Activated CD8-positive, alpha-beta T cell treated with anti-CD3 and anti-CD28 coated beads for 36 hours (primary cell): ENCODE results near the gene IGLL1. TPM values are rescaled to one million over a fixed set of nuclear protein-coding genes. Genes with fewer than 3 reads are reported as not detected.
"Not testable (repeated sequence)": the region's sequence is repeated elsewhere in the genome, so short reads cannot be mapped to it uniquely, and the experiment has no call there.

ENCODE experiments used
- ATAC-seq: fragments of 200-7000 bp; cut with Tn5 transposase; one replicate; pipeline ENCODE4 v1.10.0; 2021; ENCODE audit warnings: mild to moderate bottlenecking, moderate library complexity
- CTCF ChIA-PET: fragments of 350-600 bp; sonication (Branson Sonifier 250); formaldehyde crosslinking; loops from one replicate; lab custom pipeline; 2021; ENCODE audit warnings: antibody characterized with exemption; lab: Charles Lee
- POLR2A ChIA-PET: fragments of 350-600 bp; sonication (Branson Sonifier 250); formaldehyde crosslinking; loops from one replicate; lab custom pipeline; 2021; ENCODE audit warnings: antibody characterized with exemption; lab: Charles Lee
- DNase-seq: peaks from one replicate; pipeline ENCODE4 v3.0.0-alpha.2; 2020
- H3K27ac Mint-ChIP-seq: one replicate; pipeline ENCODE4 v1.8.0; 2021; ENCODE audit warnings: mild to moderate bottlenecking, mixed read lengths
- H3K27me3 Mint-ChIP-seq: one replicate; pipeline ENCODE4 v1.8.0; 2021; ENCODE audit warnings: mixed read lengths
- H3K36me3 Mint-ChIP-seq: one replicate; pipeline ENCODE4 v1.8.0; 2021; ENCODE audit warnings: low read depth, mixed read lengths
- H3K4me1 Mint-ChIP-seq: one replicate; pipeline ENCODE4 v1.8.0; 2021; ENCODE audit warnings: low read depth, mixed read lengths
- H3K4me3 Mint-ChIP-seq: one replicate; pipeline ENCODE4 v1.8.0; 2021; ENCODE audit warnings: mild to moderate bottlenecking, moderate library complexity, mixed read lengths
- H3K9me3 Mint-ChIP-seq: one replicate; pipeline ENCODE4 v1.8.0; 2021; ENCODE audit warnings: mixed read lengths
- intact Hi-C: fragments of 100-400 bp; cut with micrococcal nuclease; formaldehyde crosslinking; loops from one replicate; pipeline ENCODE4 v1.10.0; 2022
- total RNA-seq, 2 experiments: library from RNA; stranded (reverse); gene quantifications; one replicate each; pipeline ENCODE4 v1.2.3, GENCODE V29; 2021
- TF ChIP-seq, protein P1 (sequence below): fragments of 200-600 bp; IDR thresholded peaks from one replicate; pipeline ENCODE4 v1.8.0; 2022; ENCODE audit warnings: antibody characterized with exemption, mild to moderate bottlenecking

IGLL1 gene
- total RNA-seq, 2 experiments from 2014 or later: not detected

GRCh38 chr22:23578306-23578705 is 1.8 kb downstream of the IGLL1 start:
- peaks cover 32% of the 10 kb centered on the region for H3K27me3 Mint-ChIP-seq
- no peaks in the 10 kb centered on the region for H3K9me3 Mint-ChIP-seq
- ChIA-PET CTCF (no interaction called here), POLR2A (no interaction called here)
- H3K4me1 Mint-ChIP-seq: peaks cover 4% of the 10 kb centered on the region
- intact Hi-C loops: no loop called here
- TF ChIP-seq, protein P1, sequence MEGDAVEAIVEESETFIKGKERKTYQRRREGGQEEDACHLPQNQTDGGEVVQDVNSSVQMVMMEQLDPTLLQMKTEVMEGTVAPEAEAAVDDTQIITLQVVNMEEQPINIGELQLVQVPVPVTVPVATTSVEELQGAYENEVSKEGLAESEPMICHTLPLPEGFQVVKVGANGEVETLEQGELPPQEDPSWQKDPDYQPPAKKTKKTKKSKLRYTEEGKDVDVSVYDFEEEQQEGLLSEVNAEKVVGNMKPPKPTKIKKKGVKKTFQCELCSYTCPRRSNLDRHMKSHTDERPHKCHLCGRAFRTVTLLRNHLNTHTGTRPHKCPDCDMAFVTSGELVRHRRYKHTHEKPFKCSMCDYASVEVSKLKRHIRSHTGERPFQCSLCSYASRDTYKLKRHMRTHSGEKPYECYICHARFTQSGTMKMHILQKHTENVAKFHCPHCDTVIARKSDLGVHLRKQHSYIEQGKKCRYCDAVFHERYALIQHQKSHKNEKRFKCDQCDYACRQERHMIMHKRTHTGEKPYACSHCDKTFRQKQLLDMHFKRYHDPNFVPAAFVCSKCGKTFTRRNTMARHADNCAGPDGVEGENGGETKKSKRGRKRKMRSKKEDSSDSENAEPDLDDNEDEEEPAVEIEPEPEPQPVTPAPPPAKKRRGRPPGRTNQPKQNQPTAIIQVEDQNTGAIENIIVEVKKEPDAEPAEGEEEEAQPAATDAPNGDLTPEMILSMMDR: no peak
- no peak for DNase-seq
- no peak overlapping the region for H3K4me3 Mint-ChIP-seq
- no peak overlapping the region for H3K27ac Mint-ChIP-seq
- no peak for ATAC-seq
- no peaks in the 10 kb centered on the region for H3K36me3 Mint-ChIP-seq

DNA sequence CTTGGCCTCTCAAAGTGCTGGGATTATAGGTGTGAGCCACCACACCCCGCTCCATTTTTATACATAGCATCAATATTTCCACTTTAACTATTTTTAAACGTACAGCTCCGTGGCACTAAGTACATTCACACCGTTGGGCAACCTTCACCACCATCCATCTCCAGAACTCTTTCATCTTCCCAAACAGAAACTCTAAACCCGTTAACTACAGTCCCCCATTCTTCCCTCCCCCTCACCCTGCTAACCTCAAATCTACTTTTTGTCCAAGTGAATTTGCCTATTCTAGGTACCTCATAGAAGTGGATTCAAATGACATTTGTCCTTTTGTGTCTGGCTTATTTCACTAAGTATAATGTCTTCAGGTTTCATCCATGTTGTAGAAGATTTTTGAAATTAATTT is 3.4 kb downstream of the IGLL1 start:
- POLR2A ChIA-PET: no interaction called here
- intact Hi-C loops: no loop called here
- Mint-ChIP-seq H3K9me3 (no peaks in the 10 kb centered on the region), H3K36me3 (no peaks in the 10 kb centered on the region), H3K27me3 (peaks cover 30% of the 10 kb centered on the region), H3K27ac (no peak overlapping the region), H3K4me1 (peaks cover 4% of the 10 kb centered on the region), H3K4me3 (no peak overlapping the region)
- ATAC-seq: peak; percentile 30
- DNase-seq: no peak
- TF ChIP-seq, protein P1: no peak
- CTCF ChIA-PET: interaction anchor here (1.4 kb wide), 1 partner anchor 281 kb away, joined by 3 read pairs; the partner anchor contains the start of gene SLC2A11

DNA sequence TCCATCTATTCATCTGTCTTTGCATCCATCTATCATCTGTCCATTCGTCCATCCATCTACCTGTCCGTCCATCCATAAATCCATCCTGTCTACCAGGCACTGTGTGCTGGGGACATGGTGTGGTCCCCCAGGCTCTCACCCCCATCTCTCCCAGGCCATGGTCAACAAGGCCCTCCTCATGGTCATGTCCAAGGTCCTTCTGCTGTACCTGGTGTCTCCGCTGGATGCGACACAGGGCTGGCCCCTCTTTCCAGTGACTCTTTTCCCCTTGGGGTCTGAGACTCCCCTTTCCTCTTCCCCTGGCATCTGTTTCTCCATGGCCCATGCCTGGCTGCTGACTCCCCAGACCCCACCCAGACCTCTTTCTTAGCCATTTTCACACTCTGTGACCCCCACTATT is 4.5 kb downstream of the IGLL1 start:
- Mint-ChIP-seq H3K27ac (no peak overlapping the region), H3K36me3 (no peaks in the 10 kb centered on the region), H3K4me3 (no peak overlapping the region), H3K9me3 (no peaks in the 10 kb centered on the region), H3K27me3 (peaks cover 25% of the 10 kb centered on the region), H3K4me1 (peaks cover 4% of the 10 kb centered on the region)
- CTCF ChIA-PET: no interaction called here
- DNase-seq: no peak
- ATAC-seq: no peak
- TF ChIP-seq, protein P1: no peak
- POLR2A ChIA-PET: interaction anchor here (0.6 kb wide), 1 partner anchor 178 kb away, joined by 3 read pairs; no protein-coding TSS in a partner anchor
- intact Hi-C loops: no loop called here

GRCh38 chr22:23574877-23575276 is 5.2 kb downstream of the IGLL1 start:
- no peak for ATAC-seq
- H3K27ac Mint-ChIP-seq: no peak overlapping the region
- TF ChIP-seq, protein P1: no peak
- H3K4me1 Mint-ChIP-seq: peaks cover 4% of the 10 kb centered on the region
- H3K27me3 Mint-ChIP-seq: peaks cover 25% of the 10 kb centered on the region
- no peak overlapping the region for H3K4me3 Mint-ChIP-seq
- H3K9me3 Mint-ChIP-seq: no peaks in the 10 kb centered on the region
- intact Hi-C loops: no loop called here
- ChIA-PET POLR2A (no interaction called here), CTCF (no interaction called here)
- no peak for DNase-seq
- H3K36me3 Mint-ChIP-seq: no peaks in the 10 kb centered on the region

DNA sequence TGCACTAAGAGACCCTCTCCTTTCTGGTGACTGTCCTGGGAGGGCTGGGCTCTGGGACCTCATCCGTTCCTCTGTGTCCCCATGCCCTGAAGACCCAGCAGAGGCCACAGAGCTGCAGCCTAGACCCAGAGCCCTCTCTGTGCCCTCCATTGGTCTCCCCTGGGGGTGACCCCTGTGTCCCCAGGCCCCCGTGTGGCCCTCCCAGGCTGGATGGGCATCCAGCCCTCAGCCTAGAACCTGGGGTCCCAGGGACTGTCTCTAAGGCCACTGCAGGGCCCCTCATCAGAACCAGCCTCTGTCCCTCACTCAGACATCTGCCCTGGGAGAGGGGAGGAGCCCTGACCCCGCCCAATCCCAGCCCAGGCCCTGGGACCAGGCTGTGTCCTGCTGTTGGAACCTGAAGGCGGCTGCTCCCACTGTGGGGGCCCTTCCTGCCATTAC is 5.7 kb downstream of the IGLL1 start:
- Mint-ChIP-seq H3K27me3 (peaks cover 24% of the 10 kb centered on the region), H3K27ac (no peak overlapping the region), H3K9me3 (no peaks in the 10 kb centered on the region), H3K36me3 (no peaks in the 10 kb centered on the region), H3K4me3 (no peak overlapping the region), H3K4me1 (peaks cover 4% of the 10 kb centered on the region)
- intact Hi-C loops: no loop called here
- ChIA-PET CTCF (no interaction called here), POLR2A (no interaction called here)
- TF ChIP-seq, protein P1: no peak
- DNase-seq: no peak
- no peak for ATAC-seq

DNA sequence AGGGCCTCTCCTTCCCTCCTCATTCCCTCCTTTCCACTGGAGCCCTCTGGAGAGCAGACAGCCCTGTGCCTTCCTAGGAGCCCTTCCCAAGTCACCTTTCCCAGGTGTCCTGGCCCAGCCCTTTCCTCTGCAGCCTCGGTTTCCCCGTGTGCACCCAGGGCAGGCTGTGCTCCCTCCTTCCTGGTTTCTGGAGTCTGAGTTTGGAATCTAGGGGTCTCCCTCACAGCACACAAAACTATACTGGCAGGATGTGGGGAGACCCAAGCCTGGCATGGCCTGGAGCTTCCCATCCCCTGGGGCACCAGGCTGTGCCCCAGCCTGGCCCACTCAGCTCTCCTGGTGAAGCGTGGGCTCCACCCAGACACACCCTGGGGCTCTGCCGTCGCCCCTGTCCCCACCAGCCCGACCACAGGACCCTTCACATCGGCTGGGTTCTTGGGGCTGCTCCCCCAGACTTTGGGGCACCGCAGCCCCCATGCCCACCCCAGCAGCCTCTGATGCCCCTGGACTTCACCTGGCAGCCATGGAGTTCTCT is 6.3 kb downstream of the IGLL1 start:
- CTCF ChIA-PET, H3K9me3 Mint-ChIP-seq, H3K4me1 Mint-ChIP-seq, H3K4me3 Mint-ChIP-seq, DNase-seq, H3K36me3 Mint-ChIP-seq, intact Hi-C loops, POLR2A ChIA-PET, ATAC-seq, H3K27ac Mint-ChIP-seq: not testable (repeated sequence)
- H3K27me3 Mint-ChIP-seq: peaks cover 19% of the 10 kb centered on the region

DNA sequence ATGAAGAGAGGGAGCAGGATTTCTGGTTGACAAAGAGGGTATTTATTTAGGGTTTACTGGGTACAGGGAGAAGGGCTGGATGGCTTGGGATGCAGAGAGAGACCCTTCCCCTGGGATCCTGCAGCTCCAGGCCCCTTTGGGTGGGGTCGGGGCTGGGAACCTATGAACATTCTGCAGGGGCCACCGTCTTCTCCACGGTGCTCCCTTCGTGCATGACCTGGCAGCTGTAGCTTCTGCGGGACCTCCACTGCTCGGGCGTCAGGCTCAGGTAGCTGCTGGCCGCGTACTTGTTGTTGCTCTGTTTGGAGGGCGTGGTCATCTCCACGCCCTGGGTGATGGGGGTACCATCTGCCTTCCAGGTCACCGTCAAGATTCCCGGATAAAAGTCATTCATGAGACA is 7.0 kb downstream of the IGLL1 start:
- intact Hi-C loops, H3K27ac Mint-ChIP-seq: not testable (repeated sequence)

More for the DNA sequence above, 7.0 kb downstream of the IGLL1 start:
- peaks cover 17% of the 10 kb centered on the region for H3K27me3 Mint-ChIP-seq
- CTCF ChIA-PET: interaction anchor here (1.2 kb wide), 1 partner anchor 17 kb away, joined by 3 read pairs; no protein-coding TSS in a partner anchor
- H3K4me3 Mint-ChIP-seq, POLR2A ChIA-PET, H3K9me3 Mint-ChIP-seq, H3K4me1 Mint-ChIP-seq, ATAC-seq, H3K36me3 Mint-ChIP-seq, DNase-seq: not testable (repeated sequence)
